ENCODE data around the gene BFSP2.

Gene BFSP2, protein sequence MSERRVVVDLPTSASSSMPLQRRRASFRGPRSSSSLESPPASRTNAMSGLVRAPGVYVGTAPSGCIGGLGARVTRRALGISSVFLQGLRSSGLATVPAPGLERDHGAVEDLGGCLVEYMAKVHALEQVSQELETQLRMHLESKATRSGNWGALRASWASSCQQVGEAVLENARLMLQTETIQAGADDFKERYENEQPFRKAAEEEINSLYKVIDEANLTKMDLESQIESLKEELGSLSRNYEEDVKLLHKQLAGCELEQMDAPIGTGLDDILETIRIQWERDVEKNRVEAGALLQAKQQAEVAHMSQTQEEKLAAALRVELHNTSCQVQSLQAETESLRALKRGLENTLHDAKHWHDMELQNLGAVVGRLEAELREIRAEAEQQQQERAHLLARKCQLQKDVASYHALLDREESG

DNA sequence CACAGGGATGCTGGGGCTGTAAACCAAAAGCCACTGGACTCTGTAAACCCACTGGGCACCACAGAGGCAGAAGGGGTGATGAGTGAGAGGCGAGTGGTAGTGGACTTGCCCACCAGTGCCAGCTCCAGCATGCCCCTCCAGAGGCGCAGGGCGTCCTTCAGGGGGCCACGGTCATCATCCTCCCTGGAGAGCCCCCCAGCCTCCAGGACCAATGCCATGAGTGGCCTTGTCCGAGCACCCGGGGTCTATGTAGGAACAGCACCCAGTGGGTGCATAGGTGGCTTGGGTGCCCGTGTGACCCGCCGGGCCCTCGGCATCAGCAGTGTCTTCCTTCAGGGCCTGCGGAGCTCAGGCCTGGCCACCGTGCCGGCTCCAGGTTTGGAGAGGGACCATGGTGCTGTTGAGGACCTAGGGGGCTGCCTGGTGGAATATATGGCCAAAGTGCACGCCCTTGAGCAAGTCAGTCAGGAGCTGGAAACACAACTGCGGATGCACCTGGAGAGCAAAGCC, at the start of gene BFSP2:
TSS of gene BFSP2 (plus strand) at position 51 of the 510 bp plus-strand sequence. CDS start at position 79, 28 bp downstream.
- DNase-seq, result no peak

- DNase-seq, result no peak
Observed at GRCh38 chr3:133354721-133355120, 45.1 kb upstream of the BFSP2 start.

DNA sequence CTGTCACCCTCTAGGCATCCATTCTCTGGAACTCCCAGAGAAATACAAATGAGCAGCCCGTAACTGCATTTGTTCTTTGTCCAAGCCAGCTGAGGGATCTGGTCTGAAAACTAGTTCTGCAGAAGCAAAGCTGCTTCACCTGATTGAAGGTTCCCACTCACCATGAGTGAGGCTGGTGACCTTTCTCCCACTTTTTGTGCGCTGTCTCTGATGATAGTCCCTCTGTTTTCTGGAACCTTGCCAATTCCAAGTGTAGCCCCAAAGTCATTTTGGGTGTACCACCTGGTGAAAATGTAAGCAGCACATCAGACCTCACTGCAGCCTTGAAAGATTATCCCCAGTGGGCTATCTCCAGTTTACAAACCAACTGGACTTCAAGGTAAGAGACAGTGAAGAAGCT, 39.4 kb upstream of the BFSP2 start:
- DNase-seq, result no peak

- no peak for DNase-seq
Observed at GRCh38 chr3:133361011-133361410, 38.8 kb upstream of the BFSP2 start.

DNA sequence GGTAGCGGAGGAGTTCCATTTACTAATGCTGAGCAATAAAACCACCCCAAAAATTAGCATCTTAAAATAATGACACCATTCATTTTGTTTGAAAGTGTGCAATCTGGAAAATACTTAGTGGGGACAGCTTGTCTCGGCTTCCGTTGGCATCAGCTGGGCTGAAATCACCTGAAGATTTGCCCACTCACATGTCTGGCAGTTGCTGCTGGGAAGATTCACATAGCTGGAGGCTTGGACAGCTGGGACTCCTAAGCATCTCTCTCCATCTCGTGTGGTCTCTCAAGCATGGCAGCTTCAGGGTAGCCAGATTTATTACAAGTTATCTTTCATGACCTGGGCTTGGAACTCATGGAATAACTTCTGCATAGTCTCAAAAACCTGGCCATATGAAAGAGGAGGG, 38.4 kb upstream of the BFSP2 start:
- no peak for DNase-seq

- no peak for DNase-seq
Observed at GRCh38 chr3:133362539-133362938, 37.3 kb upstream of the BFSP2 start.

GRCh38 chr3:133364704-133365103, 35.2 kb upstream of the BFSP2 start:
- no peak for DNase-seq

DNA sequence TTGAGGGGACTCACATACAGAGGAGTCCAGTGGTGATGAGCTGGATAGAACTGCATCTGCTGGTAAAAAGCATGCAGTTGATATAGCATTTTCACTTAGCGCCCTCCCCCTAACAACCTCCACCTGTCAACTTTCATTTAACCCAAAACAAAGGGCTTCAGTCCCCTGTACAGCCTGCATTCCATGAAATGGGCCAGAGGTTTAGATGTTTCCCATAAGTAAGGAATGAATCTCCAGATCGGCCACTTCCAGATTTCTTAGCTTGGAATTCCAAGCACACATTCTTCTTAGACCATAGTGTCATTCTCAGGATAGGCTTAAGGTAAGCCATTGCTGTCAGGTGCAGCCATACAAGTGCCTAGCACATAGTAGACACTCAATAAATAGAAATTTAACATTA, 32.9 kb upstream of the BFSP2 start:
- DNase-seq, result no peak

- no peak for DNase-seq
Observed at GRCh38 chr3:133367403-133367802, 32.5 kb upstream of the BFSP2 start.

DNA sequence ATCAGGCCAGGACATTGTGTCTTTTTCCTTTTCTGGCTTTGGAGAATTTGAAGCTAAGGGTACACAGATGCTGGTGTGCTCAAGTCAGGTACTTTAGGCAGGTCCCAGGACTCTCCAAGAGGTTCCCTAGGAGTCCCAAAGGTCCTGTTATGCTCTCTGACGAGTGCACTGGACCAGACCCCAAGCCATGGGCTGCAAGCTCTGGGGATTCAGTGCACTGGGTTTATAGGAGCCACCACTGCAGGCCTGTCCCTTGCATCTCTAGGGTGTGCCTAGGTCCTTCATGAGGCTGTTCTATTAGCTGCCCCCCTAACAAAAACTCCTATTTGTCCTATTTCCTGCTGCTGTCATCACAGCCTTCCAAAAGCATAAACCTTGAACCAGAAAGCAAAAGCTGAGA, 31.9 kb upstream of the BFSP2 start:
- no peak for DNase-seq

DNA sequence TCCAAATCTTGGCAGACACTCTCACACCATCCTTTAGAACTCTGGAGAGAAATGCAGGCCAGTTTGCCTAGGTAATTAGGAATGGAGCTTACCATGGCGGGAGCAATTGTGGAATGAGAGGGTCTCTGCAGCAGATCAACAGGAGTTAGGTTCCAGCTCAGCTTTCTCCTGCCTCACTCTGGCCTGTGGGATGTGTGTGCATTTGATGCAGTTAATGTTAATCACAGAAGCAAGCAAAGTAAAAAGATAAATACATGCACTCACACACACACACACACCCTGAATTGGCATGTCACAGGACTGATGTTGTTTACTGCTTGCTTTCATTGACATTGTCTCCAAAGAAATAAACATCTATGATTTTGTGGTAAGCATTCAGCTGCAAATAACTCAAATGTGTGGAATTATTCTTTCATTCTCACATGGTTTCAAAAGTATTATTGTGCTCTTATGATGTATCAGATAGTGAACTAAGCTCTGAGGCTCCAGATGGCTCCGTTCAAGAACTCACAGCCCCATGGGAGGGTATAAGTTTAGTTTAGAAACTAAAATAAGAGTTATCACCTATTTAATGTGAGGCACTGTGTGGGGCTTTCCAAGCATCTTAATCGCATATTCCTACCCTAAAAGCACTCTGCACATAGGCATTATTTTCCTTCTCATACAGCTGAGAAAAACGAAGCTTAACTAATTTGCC, 31.3 kb upstream of the BFSP2 start:
- no peak for DNase-seq

GRCh38 chr3:133369068-133369440, 30.8 kb upstream of the BFSP2 start:
- no peak for DNase-seq

DNA sequence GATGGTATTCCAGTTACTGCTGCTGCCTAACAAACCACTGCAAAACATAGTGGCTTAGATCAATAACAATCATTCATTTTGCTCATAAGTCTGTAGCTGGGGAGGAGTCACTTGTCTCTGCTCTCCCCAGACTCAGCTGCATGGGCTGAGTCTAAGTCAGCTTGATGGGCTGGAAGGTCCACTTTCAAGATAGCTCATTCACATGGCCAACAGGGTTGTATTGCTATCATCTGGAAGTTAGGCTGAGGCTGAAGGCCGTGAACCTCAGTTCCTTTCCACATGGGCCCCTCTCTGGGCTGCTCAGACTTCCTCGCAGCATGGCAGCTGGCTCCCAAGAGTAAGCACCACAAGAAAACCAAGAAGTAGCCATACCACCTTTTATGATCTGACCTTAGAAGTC, 28.7 kb upstream of the BFSP2 start:
- DNase-seq, result no peak

DNA sequence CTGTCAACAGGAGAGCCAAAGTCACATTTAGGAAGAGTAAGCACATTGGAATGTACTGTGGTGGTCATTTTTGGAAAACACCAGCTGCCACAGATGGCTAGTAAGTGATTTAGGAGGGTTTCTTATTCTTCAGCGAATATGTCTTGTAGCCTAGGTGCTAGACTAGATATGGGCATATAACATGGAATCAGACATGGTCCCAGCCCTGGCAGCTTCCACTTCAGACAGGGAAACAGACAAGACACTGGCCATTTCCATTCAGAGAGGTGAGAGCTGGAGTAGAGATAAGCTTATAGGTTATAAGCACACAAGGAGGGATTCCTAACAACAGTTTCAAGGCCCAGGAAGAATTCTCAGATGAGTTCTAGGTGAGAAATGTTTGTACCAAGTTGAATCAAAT, 28.2 kb upstream of the BFSP2 start:
- no peak for DNase-seq

DNA sequence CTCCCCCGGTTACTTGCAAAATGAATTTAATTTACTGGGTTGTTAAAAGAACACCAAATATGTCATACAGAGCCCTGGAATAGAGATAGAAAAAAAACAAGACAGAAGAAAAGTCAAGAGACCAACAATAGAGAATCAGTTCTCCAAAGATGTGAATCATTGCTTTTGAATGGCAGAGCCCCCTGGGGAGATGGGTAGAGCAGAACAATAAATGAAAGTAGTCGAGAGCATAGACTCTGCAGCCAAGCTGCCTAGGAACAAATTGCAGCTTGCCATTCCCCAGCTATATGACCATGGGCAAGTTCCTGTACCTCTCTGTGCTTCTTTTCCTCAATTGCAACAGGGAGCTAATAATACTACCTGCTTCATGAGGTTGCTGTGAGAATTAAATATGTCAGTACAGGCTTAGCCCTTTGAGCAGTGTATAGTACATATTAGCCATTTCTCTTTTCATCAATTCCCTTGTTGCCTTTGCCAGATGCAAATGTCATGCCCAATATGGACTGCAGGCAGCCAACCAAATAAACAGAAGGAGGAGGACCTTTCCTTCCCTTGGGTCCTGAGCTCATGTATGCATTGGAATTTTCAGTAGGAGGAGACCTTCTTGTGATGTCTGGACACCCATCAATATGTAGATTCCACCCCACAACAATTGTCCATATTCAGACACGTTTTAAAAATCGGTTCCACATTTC, 25.0 kb upstream of the BFSP2 start:
- peak; percentile 47 for DNase-seq

DNA sequence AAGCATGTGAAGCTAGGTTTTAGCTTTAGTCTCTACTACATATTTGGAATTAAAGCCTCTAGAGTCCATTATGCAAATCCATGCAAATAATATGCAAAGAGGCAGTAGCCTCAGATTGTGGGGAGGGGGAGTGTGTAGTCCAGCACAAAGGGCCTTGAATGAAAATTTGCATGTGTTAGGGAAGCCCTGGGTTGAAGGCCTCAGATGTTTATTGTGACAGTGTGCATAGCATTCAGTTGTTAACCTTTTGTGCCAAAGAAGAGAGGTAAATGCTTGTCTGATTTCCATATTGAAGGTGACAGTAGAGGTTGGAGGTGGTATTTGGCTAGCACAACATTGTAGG, 24.5 kb upstream of the BFSP2 start:
- no peak for DNase-seq

GRCh38 chr3:133376810-133377209, 23.0 kb upstream of the BFSP2 start:
- DNase-seq, result no peak

- no peak for DNase-seq
Observed at GRCh38 chr3:133377396-133377795, 22.5 kb upstream of the BFSP2 start.

DNA sequence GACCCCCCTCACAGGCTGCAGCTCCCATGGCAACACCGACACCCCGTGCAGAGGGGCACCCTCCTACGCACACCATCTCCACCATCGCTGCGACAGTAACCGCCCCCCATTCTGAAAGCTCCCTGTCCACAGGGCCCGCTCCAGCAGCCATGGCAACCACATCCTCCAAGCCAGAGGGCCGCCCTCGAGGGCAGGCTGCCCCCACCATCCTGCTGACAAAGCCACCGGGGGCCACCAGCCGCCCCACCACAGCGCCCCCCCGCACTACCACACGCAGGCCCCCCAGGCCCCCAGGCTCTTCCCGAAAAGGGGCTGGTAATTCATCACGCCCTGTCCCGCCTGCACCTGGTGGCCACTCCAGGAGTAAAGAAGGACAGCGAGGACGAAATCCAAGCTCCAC, 19.9 kb upstream of the BFSP2 start:
- no peak for DNase-seq

GRCh38 chr3:133380481-133381225, 19.2 kb upstream of the BFSP2 start:
- no peak for DNase-seq

DNA sequence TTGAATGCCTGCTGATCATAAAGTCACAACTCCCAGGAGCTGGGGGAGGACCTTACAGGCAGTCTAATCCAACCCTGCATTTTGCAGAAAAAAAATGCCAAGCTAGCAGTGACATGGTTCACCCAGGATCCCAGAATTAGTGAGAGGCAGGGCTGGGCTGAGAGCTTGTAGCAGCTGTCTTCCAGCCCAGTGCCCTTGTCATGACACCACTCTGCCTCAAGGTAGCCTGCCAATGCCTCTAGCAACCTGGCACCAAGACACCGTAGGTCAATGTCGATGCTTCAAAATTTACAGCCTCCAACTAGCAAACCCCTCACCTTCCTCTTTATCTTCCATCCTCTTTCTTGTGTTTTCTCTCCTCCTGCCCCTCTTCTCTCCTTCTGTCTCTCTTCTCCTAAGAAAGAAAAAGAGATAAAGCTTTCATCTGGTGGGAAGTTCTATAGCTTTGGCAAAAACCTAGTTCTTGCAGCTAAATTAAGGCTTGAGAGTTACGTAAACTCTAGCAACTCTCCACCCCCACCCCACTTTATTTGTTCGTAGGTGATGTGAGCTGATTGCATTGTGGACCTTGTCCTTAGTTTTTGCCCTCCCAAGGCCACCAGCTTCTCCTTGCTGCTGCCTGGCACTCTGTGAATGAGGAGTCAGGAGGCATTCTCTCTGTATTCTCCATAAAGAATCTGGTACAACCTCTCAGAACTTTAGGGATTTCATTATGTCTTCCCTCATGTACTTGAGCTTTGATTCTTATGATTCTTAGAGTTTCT, 18.3 kb upstream of the BFSP2 start:
- no peak for DNase-seq

GRCh38 chr3:133383175-133383574, 16.7 kb upstream of the BFSP2 start:
- no peak for DNase-seq
